GM12872 (cell line): ENCODE results near the gene RIOK1.

Experiments
- TF ChIP-seq, protein P1 (sequence below): IDR thresholded peaks from 3 replicates; pipeline ENCODE4 v1.5.1; 2011; ENCODE audit warnings: low read depth, mild to moderate bottlenecking, low read length, moderate library complexity; ENCODE audit not compliant: insufficient read depth

Gene RIOK1

DNA sequence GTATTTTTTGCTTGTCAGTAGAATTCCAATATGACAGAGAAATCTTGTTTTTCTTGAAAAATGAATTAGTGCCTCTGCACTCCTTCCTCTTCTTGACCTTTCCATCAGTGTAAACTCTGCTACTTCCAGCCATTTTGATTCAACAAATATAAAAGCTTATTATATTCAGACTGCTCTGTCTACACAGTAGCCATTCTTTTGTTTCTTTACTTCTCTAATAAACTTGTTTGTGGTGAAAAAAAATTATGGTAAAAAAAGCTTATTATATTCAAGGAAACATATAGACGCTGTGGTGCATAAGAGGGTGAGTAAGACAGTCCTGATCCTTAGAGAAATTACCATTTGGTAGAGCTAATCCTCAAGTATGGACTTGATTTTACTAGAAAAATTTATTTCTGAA is 11.6 kb upstream of the RIOK1 start:
- TF ChIP-seq, protein P1, sequence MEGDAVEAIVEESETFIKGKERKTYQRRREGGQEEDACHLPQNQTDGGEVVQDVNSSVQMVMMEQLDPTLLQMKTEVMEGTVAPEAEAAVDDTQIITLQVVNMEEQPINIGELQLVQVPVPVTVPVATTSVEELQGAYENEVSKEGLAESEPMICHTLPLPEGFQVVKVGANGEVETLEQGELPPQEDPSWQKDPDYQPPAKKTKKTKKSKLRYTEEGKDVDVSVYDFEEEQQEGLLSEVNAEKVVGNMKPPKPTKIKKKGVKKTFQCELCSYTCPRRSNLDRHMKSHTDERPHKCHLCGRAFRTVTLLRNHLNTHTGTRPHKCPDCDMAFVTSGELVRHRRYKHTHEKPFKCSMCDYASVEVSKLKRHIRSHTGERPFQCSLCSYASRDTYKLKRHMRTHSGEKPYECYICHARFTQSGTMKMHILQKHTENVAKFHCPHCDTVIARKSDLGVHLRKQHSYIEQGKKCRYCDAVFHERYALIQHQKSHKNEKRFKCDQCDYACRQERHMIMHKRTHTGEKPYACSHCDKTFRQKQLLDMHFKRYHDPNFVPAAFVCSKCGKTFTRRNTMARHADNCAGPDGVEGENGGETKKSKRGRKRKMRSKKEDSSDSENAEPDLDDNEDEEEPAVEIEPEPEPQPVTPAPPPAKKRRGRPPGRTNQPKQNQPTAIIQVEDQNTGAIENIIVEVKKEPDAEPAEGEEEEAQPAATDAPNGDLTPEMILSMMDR: no peak

DNA sequence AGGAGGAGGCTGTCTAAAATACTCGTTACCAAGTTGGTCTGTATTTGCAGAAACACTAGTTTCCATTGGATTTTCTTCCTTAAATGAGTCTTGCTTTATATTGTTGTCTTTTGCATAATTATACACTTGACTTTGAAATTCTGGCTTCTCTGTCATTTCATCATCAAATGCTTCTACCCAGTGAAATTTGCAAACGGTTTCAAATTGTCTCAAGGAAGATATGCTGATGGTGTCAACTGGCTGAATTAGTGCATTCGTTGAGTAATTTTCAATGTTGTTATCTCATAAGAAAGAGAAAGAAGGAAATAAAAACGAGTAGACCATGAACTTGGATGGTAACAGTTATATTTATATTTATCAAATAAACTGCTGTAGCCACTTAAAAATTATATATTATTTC is 10.9 kb upstream of the RIOK1 start:
- TF ChIP-seq, protein P1: no peak

DNA sequence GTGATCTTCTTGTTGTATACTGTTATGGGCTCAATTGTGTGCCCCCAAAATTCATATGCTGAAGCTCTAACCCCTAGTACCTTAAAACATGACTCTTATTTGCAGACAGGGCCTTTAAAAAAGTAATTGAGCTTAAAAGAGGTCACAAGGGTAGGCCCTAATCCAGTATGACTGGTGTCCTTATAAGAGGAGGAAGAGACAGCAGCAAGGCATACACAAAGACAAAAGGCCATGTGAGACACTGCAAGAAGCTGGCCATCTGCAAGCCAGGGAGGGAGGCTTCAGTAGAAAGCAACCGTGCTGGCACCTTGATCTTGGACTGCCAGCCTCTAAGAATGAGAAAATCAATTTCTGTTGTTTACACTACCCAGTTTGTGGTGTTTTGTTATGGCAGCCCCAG is 8.5 kb upstream of the RIOK1 start:
- TF ChIP-seq, protein P1: no peak

DNA sequence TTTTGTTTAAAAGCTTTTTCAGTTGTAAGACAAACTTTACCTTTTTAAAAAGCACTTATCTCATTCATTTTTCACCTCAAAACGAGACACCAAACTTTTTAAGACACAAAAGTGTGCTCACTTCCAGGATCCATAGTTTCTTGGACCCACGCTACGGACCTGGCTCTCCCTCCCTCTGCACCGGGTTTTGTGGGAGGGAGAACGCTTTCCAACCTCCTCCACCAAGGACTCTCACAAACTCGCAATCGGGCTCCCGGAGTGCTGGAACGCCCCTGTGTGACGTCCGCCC is 502 bp upstream of the RIOK1 start:
- TF ChIP-seq, protein P1: no peak

DNA sequence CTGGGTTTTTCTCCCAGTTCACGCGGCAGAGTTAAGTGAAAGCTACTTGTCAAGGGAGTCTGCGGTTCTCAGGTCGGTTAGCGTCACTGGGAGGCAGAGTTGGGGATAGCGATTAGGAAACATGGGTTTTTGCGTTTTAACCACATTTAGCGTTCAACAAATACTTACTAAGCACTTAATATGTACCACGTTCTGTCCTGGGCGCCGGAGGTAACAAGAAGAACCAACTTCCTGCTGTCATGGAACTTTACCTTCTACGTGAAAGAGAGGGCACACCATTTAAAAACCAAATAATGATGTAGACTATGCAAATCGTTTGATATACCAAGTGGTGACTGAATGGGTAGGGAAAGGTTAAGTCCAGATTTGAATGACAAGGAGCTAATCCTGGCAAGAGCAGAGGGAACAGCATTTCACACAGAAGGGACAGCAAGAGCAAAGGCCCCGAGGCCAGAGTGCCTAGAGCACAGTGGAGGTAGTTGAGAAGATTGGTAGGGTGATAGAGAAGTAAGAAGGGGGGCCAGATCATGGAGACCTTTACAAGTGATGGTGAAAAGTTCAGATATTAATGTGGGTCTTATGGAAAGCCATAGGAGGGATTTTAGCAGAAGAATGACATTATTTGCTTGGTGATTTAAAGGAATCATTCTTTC is 744 bp downstream of the RIOK1 start:
- TF ChIP-seq, protein P1: no peak

DNA sequence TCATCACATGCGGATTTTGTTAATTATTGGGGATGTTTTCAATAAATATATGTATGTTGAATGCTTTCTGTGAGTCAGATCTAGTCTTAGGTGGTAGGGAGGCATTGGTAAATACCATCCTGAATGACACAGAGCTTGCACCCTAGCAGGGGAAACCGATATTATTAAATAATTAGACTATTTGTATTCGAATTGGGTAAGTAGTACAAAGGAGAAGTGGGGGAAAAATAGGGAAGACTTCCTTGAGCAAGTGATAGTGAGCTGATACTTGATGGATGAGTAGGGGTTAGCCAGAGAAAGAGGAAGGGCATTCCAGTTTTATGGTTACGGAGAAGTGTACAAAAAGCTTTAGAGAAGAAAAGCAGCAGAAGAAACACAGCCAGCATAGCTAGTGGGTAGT is 1.5 kb downstream of the RIOK1 start:
- TF ChIP-seq, protein P1: no peak

DNA sequence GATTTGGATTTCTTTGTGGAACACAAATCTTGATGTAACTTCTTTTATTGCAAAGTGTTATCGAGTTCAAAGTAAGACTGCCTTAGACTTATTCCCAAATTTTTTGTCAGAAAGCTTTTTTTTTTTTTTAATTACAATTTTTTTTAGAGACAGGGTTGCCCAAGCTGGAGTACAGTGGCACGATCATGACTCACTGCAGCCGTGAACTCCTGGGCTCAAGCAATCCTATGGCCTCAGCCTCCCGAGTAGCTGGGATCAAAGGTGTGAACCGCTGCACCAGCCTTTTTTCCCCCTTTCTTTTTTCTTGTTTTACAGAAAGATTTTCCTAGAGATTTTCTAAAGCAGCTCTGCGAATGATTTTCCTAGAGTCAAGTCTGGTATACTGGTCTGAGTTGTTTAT is 2.8 kb downstream of the RIOK1 start:
- TF ChIP-seq, protein P1: no peak
